Measurements from ENCODE around the gene NSD2.

Gene NSD2

GRCh38 chr4:1974840-1975239 lies 103.6 kb downstream of the NSD2 start:
- no peak for DNase-seq

GRCh38 chr4:1975391-1975801 lies 104.2 kb downstream of the NSD2 start:
- DNase-seq, result no peak

DNA sequence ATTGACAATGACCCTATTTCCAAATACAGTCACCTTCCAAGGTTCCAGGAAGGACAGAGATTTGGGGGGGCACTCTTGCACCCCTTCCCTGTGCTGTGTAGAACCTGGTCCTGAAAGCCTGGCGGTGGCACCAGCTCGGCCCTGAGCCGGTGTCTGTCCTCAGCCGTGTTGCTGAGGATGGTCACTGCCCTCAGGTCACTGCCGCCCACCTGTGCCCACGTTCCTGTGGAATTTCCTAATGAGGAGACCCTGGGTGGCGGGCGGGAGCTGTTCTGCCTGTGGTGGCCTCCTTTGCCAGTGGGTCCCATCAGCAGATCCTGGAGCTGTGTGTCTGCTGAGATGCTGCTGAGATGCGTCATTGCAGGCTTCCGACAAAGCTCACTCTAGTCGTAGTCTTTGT lies 104.7 kb downstream of the NSD2 start:
- no peak for DNase-seq

DNA sequence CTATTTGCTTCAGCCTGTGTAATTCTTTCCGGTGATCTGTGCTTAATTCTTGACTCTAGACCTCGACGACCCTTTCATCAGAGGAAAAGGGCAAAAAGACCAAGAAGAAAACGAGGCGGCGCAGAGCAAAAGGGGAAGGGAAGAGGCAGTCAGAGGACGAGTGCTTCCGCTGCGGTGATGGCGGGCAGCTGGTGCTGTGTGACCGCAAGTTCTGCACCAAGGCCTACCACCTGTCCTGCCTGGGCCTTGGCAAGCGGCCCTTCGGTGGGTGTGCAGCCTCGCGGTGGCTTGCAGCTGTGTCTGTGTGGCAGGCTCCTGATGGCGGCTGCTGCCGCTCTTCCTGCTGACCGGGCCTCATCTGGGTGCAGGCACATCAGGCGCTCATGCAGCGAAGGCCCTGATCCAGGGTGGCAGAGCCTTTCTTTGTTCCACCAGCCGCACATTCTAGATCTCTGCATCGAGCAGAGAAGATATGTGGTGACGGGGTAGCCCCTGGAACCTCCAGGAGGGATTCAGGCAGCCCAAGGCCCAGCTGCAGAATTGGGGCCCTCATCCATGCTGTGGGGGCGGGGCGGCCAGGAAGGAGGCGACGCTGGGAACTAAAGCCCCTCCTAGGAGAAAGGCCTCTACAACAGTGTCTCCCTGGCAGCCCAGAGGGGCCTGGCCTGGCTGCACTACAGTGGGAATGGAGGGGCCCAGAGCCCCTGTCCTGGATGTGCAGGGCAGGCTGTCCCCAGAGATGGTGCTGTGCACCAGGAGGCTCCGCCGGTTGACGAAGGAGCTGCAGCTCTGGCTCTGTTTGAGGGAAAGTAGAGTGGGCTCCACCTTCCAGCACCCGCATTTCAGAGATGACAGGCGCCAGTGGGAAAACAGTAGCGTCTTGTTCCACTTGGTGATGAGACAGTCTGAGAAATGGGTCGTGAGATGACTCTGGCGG lies 105.5 kb downstream of the NSD2 start:
- DNase-seq, result no peak

- DNase-seq, result no peak
These were observed 107.0 kb downstream of the NSD2 start for GRCh38 chr4:1978226-1978625.

GRCh38 chr4:1978741-1979476 lies 107.7 kb downstream of the NSD2 start:
- DNase-seq, result no peak

GRCh38 chr4:1979477-1980196 lies 108.4 kb downstream of the NSD2 start:
- DNase-seq, result no peak

DNA sequence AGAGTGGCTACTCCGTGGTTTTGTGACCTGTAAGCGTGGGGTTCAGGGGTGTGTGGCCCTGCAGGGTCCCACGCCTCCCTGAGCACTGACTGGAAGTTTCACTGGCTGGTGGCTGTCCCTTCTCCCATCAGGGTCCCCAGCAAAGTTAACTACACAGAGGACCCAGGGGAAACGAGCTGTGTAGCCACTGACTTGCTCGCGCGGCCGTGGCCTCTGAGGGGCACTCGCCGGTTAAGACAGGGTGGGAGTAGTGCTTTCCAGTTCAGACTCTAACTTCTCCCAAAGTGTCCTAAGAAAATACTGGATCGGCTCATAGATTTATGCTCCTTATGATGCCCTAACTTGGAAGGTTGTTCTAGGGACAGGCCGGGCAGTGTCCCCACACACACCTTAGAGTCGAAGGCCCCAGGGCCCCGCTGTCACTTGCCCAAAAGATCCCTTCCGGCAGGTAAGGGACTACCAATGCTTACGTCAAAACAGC lies 109.4 kb downstream of the NSD2 start:
- DNase-seq, result no peak

DNA sequence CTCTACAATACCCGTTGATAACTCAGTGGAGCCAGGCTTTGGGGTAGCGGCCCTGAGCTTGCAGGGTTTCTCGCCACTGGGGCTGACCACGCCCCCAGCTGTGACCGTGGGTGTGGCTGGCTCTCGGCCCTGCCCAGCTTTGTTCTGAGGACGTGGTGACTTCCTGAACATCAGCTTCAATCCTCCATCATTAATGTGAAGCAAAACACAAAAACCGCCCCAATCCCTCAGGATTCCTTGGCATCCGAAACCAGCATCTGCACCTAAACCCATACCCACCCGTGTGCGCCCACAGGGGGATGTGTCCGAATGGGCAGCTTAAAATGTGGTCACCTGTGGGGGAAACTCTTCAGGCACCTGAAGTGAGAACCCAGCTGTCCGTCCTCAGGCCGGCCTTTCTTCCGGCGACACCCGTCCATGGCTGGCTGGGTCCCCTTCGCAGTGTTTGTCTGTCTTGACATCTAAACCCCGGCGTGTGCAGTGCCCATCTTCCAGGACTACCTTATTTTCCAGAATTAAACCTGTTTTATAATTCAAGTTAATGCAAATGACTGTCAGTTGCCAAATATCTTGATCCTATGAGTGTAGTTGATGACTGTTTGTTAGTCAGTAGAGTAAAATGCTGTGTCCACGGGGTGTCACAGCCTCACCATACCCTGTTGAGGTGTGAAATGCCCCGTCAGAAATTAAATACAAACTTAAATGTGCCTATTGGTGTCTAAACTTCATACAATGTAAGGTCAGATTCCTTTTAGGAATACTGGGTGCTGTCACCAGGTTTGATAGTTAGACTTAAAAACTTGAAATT lies 110.3 kb downstream of the NSD2 start:
- DNase-seq, result no peak

DNA sequence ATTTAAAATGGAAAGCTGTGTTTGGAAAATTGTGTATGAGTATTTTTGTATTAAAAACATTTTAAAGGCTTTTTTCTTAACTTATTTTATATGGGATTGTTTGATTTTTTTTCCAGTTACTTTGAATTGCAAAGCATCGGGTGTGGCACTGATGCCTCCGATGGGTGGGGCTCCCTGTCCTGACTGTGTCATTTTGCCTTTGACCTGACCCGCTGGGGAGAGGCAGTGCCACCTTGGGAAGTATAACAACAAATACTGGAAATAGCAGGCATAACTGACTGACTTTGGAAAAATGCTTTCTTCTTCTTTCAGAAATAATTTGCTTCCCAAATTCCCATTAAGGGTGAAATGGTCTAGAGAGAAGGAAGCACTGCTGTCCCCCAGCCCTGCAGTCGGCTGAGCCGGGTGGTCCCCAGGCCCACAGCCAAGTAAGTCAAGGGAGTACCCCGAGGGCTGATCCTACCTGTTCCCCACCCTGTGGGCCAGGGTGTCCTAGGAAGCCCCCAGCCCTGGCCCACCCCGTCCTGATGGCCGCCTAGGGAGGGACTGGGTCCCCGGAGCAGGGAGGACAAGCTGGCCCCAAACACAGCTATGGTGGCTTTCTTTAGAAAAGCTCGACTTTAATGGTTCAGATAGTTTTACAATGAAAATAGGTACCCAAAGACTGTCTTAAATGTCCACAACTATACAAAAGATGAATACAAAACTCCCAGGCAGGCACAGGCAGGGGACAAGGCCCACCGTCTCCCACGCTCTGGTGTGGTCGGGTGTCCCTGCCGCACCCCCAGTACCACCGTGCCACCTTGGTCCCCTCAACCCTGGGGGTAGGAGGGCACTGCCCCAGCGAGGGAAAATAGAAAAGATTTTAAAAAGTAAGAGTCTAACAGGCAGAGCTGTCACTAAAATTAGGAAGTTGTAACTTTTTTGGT lies 111.2 kb downstream of the NSD2 start:
- DNase-seq, result no peak

DNA sequence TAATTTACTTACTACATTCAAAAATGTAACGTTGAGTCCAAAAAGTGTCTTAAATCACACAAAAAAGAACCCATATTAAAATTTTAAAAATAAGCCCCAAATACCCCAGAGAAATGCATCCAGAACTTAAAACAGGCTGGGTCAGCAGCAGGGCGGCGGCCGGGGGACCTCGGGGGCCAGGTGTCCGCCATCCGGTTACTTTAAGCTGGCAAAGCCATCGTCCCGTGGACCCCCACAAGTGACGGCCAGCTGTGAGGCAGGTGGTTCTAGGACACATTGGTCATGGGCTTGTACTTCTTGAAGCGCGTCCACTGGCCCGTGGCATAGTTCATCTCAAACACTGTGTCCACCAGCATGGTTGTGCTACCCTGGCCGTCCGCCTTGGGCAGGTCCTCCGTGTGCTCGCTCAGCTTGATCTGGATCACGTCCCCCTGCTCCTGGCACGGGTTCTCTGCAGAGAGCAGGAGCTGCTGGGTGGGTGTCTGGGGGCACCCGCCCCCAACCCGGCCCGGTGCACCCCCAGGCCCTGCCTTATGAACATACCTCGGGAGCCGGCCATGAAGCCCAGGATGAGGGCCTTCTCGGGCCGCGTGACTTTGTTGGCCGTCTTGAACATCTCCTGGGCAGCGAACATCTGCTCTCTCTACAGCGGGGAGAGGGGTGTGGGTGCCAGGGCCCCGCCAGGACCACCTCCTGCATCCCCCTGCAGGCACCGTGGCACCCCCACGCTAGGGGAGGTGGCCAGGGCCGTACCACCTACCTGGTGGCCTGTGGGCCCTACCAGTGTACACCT lies 112.1 kb downstream of the NSD2 start:
- no peak for DNase-seq

- no peak for DNase-seq
These were observed 112.7 kb downstream of the NSD2 start for GRCh38 chr4:1983846-1984405.

- no peak for DNase-seq
These were observed 113.4 kb downstream of the NSD2 start for GRCh38 chr4:1984406-1985191.

DNA sequence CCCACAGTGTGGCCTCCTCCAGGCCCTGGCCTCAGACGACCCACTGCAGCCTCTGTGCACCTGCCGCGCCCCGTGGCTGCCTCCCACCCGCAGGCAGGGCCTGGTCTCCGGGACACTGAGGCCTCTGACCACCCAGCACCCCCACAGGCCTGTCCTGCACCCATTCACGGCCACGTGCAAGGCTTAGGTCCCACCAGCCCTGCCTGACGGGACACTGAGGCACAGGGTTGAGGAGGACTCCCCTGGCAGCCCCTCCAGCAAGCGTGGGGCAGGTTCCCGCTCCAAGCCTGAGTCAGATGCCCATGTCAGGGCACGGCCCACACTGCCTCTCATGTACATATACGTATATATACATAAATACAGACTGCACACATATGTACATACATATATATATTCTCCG lies 114.1 kb downstream of the NSD2 start:
- DNase-seq, result no peak

DNA sequence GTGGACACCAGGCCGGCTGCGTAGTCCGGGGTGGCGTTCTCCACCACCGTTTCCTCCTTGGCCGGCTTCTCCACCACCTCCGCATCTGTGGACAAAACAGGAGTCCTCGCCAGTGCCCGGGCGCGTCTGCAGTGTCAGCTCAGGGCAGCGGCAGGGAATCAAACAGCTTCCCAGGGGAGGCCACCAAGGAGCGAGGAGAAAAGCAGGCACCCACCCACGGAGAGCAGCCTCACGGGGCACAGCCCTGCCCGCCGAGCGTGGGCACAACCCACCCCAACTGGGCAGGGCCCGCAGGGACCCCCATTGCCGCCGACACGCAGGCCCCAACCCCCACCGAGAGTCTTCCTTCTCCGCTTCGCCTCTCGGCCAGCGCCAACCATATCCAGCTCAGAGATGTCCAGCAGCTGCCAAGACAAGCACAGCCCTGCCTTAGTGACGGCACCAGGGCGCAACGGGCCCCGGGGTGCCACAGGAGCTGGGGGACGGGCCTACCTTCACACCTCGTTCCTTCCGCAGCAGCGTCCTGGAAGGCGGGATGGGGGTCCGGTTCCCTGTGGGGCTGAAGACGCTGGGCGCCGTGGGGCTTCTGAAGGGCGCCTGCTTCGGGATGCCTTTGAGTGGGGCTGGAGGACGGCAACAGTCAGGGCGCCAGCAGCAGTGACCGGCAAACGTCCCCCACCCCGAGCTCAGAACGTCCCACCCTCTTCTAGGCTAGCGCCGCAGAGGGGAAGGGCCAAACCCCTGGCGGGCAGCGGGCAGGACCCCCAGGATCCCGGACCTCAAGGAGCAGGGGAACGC lies 114.8 kb downstream of the NSD2 start:
- no peak for DNase-seq

GRCh38 chr4:1986578-1987210 lies 115.5 kb downstream of the NSD2 start:
- no peak for DNase-seq

GRCh38 chr4:1987296-1987695 lies 116.1 kb downstream of the NSD2 start:
- no peak for DNase-seq
